NCI-H82 treated with DMSO at 0.1 percent for 48 hours (cell line): Measurements from ENCODE around the gene SLC13A3.

Experiments
- DNase-seq: peaks from one replicate; lab custom pipeline; 2025; ENCODE audit not compliant: unreplicated experiment; lab: John Stamatoyannopoulos, UW

SLC13A3 gene

DNA sequence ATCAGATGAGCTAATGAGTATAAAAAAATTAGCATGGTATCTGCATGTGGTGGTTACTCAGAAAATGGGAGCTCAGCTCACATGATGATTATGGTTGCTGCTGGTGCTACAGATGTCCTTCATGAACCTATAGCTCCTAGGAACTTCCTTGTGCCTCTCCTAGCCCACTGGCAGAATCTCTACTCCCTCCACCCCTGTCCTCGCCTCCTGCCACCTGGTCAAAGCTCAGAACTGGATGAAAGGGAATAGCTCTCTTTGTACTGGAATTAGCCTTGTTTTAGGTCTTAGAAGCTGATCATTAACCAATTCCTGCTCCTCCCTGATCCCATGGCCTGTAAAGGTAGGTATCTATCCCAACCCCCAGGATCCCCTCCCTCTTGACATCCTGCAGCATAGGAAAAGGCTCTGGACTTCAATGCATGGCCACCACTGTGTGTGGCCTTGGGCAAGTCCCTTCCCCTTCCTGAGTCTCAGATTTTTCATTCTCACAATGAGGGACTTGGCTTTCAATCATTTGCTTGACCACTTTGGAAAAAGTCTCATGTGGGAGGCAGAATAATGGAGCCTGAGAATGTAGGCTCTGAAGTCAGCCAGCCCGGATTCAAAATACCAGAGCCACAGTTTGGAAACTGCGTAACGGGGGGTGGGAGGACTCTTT lies 43.9 kb downstream of the SLC13A3 start:
- no peak for DNase-seq

DNA sequence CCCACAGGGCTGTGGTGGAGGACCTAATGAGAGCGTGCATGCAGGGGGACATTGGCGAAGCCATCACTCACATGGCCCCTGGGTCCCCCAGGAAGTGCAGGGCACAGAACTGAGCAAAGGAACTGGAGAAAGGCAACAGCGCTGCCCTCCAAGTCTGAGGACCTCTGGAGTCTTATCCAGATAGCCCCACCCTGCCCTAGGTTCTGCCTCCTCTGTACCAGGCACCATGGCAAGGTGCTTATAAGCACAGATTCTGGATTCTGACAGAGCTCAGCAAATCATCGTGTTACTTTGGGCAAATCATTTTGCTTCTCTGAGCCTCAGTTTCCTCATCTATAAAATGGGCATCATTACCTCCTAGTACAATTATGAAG lies 44.5 kb downstream of the SLC13A3 start:
- no peak for DNase-seq

DNA sequence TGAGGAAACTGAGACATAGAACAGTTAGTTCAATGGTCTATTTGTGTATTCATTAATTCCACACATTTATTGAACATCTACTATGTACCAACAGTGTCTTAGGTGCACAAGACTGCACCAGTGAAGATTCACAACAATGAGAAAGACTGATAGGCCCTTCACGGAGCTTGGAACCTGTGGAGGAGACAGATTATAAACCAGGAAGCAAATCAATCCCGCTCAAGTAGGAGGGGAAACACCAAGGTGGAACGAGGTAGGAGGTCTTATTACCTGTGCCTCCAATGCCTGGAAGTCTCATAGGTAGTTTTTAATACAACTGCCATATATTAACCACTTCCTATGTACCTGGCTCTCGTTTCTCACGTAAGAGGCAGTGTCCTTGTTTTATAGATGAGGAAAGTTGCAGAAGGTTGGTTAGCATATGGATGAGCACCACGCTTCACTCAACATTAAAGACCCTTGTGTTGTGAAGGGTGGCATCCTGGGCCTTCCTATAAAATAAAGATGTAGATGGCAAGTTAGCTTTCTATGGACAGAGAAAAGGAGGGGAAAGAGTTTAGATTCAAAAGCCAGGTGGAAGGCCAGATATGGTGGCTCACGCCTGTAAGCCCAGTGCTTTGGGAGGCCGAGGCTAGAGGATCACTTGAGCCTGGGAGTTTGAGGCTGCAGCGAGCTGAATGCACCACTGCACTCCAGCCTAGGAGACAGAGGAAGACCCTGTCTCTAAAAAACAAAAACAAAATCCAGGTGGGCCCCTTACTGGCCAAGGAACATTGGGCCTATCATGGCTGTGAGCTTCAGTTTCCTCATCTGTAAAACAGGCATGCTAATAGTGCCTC lies 45.1 kb downstream of the SLC13A3 start:
- DNase-seq, result no peak

DNA sequence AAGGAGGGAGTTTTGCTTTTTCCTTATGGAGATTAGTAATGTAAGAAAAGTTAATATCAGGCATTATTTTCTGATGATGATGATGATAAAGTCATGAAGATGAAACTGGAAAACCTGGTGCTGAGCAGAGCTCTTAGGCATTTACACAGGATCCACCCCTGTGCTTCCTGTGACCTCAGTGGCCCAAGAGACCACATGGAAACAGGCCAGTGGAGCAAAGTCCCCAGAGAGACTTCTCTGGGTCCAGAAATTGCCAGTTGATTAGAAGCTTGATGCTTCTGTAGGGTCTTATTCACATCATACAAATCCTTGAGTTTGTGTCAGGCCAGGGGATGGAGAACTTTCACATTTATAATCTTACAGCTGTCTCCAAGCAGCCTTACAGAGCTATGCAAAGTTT lies 46.1 kb downstream of the SLC13A3 start:
- DNase-seq, result no peak

DNA sequence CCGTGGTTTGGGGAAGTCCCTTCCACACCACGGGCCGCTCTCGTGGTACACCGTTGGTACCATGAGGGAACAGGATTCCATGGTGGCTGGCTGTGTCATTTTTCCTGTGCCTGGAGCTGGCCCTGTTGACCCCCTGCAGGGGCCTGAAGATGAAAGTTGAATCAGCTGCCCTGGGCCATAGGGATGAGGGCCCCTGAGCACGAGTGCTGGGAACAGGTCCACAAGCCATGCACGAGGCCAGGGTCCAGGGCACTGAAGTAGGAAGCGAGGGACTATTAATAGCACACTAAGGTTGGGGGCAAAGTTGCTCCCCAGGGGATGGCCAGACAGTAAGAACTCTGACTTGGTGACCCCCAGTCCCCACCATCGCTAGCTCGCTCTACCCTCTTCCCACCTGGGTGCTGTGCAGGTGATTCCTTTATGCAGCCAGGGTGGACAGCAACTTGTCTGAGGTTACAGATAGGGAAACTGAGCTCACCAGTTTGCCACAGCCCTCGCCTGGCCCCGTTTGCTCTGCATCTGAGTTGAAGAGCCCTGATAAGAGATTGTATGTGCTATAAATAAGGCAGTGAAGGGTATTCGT lies 46.6 kb downstream of the SLC13A3 start:
- no peak for DNase-seq

DNA sequence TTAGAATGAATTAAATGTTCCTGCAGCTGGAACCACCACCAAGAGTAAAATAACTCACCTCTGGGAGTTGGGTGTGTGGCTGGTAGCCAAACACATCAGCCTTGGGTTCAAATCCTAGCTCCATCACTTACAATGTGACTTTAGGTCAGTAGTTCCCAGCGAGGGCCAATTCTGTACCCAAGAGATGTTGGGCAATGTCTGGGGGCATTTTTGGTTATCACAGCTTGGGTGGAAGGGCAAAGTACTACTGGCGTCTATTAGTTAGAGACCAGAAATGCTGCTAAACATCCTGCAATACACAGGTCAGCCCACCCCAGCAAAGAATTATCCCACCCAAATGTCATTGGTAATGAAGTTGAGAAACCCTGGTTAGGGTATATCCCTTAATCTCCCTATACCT lies 48.8 kb downstream of the SLC13A3 start:
- DNase-seq, result no peak

DNA sequence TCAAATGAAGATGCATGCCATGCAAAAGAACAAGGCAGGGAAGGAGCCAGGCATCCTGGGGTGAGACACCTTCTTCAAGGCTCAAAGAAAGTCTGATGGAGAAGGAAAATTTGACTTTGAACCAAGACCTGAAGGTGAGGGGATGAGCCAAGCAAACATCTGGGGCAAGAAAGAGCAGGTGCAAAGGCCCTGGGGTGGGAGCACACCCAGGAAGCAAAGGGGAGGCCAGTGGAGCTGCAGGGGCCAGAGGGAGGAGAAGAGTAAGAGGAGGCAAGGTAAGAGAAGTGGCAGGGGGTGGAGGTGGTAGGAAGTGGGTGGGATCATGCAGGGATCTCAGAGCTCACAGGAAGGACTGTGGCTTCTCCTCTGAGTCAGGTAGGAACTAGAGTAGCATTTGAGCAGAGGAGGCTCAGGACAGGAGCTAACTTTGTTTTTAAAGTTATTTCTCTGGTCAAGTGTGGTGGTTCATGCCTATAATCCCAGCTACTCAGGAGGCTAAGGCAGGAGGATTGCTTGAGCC lies 49.6 kb downstream of the SLC13A3 start:
- no peak for DNase-seq

DNA sequence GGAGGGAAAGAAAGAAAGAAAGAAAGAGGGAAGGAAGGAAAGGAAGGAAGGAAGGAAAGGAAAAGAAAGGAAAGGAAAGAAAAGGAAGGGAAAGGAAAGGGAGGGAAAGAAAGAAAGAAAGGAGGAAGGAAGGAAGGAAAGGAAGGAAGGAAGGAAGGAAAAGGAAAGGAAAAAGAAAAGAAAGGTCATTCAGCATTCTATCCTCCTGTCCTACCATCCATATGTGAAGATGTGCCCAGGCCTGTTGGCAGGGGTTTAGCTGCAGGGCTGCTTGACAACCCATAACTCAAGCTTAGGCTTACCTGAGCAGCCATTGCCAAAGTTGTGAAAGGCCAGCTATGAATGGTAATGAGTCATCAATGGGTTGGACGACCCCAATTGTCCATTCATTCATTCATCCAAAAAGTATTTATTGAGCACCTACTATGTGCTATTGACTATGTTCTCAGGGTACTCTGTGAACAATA lies 50.9 kb downstream of the SLC13A3 start:
- DNase-seq, result no peak

DNA sequence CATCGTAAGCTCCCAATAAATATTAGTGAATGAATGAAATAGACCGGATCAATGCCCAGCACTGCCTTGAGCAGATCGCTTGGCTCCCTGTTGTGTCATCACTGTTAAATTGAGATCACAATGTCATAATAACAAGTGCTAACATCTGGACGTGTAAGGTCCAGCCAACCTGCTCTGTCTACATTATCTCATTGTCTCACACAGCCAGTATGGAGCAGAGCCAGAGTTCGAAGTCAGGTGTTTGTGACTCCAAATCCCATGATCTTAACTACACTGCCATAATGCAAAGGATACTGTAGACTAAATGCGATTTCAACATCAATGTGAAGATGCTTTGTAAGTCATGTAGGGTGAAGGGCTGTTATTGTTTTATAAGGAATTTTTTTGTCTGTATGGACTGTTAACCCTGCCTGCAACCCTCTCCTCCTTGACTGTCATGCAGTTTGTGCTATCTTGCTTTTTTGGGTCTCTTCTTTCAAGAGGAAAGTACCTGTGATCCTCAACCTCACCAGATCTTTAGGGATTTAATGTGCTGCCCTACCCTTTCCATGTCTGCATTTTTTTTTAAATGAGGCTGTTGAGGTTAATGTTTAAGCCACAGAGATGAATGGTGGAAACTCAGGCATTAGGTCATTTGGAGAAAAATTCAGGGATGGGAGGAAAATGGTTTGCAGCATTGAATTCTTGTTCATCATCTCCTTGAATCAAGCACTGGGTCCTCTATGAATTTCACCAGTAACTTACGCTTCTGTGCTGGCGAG lies 51.9 kb downstream of the SLC13A3 start:
- DNase-seq, result no peak

DNA sequence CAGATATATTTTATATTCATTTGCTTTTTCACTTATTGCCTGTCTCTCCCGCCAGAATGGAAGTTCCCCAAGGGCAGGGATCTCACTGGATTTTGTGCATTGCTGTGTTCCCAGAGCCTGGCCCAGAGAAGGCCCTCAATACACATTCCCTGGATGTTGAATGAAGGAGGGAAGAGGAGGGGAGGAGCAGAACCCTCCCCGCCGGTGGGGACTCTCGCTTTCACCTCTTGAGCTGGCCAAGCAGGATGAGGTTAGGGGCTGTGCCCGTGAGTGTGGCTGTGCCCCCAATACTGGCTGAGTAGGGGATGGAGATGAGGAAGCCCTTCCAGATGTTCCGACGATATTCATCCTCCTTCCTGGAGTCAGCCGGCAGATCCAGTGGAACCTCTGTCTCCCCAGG lies 55.3 kb downstream of the SLC13A3 start:
- no peak for DNase-seq

DNA sequence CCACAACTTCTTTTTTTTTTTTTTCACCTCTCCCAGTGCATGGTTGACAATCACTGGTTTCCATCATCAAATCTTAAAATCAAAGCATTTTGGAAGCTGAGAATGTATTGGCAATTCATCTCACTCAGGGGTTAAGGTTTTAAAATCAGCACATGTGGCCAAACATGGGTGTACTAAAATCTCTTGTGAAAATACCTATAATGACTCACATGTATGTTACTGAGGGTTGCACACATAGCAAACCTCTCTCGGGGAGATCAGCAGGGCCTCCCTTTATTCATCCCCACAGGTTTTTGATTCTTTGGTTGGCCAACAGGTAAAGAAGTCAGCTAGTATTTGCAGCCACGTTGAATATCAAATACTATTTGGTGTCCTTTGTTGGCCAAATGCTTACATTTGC lies 56.5 kb downstream of the SLC13A3 start:
- no peak for DNase-seq

DNA sequence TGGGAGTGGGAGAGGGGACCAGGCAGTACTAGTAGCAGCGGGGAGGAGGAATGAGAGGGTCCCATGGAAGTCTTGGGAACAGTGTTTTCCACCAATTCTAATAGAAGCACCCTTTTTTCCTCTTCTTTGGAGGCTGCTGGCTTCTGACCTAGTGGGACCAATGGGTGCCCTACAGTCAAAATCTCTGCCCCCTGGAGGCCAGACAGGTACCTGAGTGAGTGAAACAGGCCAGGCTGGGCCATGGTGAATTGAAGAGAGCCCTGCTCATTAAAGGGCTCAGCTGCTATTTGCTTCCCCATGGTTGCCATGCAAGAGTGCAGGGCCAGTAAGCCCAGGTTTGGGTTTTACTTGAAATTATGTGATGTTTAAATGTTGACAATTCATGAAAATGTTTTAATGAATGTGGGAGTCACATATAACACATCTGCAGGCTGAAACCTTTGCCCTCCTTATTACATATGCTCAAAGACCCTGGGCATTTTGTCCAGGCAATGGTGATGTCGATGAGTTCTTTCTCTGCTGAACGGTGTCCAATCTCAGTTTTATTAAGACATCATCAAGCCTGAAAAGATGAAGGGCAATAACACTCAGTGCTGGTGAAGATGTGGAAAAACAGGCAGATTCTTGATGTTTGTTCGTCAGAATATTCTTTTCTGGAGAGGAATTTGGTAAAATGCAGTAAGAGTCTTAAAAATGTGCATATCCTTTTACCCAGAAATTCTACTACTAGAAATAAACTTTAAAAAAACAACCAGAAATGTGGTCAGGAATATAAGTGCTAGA lies 58.5 kb downstream of the SLC13A3 start:
- DNase-seq, result no peak

DNA sequence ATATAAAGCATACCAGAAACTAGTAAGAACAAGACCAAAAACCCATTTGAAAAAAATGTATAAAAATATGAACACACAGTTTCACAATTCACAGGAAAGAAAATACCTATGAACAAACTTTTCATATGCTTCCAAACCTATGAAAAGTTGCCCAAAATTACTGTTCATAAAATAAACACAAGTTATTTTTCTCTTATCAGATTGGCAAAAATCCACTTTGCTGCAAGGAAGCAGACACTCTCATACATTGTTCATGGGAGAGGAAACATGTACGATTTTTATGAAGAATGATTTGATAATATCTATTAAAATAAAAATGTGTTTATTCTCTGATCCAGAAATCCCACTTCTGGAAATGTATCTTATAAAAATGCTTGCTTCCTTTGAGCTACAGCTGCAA lies 60.8 kb downstream of the SLC13A3 start:
- DNase-seq, result no peak

DNA sequence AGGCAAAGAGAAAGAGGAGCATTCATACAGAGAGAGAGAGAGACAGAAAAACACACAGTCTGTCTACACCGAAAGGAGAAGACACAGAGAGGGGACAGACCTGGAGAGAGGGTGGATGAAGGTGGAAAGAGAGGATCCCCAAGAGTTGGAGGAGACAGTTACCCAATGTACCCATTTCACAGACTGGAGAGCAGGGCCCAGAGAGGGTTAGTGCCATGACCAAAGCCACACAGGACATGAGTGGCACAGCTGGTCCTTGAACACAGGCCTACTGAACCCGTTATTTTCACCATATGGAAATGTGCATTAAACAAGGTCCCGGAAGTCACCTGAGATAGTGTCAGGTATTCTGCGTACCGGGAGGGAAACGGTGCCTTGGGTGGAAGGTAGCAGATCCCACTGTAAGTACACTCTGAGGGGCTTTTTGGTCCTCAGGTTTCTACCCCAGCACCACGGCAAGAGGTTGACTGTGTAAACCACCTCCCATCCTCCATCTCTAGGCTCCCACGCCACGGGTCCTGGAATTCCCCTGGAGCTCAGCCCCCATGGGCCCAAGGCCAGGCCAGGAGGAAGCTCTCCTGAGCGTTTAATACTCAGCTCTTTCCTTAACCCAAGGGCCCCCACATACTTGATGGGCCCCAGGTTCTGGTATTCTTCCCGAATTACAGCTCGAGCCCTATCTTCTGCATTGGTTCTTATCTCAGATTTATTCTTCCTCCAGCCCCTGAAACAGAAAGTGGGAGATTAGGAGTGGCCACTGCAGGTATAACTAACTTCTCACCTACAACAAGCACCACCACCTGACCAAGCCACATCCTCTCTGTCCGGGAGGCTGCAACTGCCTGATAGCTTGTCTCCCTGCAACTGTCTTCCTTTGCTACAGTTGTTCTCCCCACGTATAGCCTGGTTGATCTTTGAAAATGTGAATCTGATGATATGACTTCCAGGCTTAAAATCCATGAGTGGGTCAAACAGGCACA lies 62.4 kb downstream of the SLC13A3 start:
- no peak for DNase-seq

DNA sequence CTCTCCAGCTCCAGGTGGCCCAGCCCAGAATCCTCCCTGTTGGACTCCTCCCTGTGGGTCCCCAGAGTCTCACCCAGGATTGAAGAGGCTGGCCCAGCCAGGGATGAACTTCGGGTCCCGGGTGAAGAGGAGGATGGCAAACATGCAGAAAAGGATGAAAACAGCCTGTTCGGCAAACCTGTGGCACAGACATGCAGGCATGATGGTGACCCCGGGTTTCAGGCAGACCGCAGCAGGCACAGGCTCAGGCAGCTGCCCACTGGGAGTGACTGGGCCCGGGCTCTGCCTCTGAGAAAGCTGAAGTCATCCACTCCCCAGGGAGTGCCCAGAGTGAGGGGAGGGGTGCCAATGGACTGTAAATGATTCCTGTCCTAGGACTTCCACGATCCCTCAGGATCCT lies 63.3 kb downstream of the SLC13A3 start:
- no peak for DNase-seq

DNA sequence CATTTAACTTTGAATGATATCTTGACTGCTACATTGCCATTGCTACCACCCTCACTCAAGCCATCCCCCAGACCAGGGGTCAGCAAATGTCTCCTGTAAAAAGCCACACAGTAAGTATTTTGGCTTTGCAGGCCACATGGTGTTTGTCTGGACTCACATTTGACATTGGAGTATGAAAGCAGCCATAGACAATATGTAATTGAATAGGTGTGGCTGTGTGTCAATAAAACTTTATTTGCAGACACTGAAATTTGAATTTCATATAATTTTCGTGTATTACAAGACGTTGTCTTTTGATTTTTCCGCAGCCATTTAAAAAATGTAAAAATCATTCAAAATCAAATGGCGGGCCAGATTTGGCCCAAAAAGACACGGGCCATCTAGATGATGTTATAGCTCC lies 64.5 kb downstream of the SLC13A3 start:
- DNase-seq, result no peak

DNA sequence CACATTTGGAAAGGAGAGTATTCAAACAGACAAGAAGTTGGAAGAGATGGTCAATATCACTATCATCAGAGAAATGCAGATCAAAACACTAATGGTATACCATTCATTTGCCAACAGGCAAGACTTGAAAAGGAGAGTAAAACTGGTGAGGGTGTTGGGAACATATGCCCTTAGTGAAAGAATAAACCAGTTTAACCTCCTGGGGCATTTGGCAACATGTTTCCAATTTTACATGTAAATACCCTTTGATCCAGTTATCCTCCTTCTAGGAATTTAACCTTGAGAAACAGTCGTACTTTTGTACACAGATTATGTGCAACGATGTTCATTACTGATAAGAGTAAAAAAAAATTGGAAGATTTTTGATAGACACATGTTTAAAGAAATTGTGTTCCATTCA lies 66.8 kb downstream of the SLC13A3 start:
- DNase-seq, result no peak

DNA sequence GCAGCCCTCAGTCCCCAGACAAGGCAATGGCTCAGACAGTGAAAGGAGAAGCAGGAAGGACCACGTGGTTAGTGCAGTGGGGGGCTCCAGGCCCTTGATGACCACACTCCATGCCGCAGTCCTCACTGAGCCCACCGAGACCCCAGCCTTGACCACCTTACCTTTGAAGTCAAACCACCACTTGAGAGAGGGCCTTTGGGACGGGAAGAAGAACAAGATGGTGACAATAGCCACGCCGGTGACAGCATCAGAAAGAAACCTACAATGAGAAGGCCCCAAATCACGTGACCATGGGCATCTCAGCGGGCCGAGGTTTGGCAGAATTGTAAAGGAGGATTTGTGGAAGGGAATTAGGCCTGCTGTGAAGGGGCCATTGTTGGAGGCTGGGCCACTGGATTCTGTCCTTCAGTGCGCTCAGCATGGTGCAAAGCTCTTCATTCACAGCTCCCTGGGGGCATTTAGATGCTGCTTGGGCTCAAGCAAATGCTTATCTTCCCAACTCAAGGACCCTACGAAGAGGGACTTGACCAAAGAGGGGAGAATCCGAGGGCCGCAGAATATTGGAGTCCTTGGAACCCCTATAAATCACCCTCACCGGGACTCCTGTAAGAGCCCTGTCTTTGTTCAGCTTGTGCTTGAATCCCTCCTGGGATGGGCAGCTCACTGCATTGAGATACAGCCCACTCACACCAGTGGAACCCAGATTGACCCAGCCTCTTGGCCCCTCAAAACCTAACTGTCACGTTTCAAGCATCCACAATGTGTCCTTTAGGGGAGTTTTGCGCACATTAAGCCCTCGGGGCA lies 67.6 kb downstream of the SLC13A3 start:
- no peak for DNase-seq

DNA sequence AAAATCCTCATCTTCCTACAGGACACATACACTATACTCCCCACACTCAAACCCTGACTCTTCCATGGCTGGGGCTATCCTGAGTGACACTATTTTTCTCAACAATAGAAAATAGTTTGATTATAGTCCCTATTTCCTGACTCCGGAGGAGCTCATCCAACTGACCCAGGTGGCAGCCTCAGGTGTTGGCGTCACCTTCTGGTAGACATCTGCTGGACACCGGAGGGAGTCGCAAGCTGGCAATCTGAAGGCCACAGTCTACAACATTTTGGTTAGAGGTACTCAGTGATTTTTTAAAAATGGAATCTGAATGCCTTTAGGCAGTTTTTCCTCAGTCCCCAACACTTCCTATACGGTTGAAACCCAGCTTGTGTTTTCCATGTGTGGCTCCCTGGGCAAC lies 68.6 kb downstream of the SLC13A3 start:
- DNase-seq, result no peak
